MG63 (cell line): ENCODE data around the gene ZFP1. TPM values are rescaled to one million over a fixed set of nuclear protein-coding genes. Genes with fewer than 3 reads are reported as not detected.
"Not testable (repeated sequence)": the region's sequence is repeated elsewhere in the genome, so short reads cannot be mapped to it uniquely, and the experiment has no call there.

ENCODE experiments used
- DNase-seq: peaks from one replicate; pipeline ENCODE4 v3.0.0-alpha.2; 2020
- H3K27me3 ChIP-seq: fragments of 250-450 bp; sonication (Bioruptor Pico); 2 replicates; pipeline ENCODE4 v1.5.1; 2020; ENCODE audit warnings: mild to moderate bottlenecking, moderate library complexity
- H3K36me3 ChIP-seq: fragments of 250-450 bp; sonication (Bioruptor Pico); 2 replicates; pipeline ENCODE4 v1.5.1; 2020; ENCODE audit warnings: mild to moderate bottlenecking, moderate library complexity
- H3K4me3 ChIP-seq: fragments of 250-450 bp; sonication (Bioruptor Pico); 2 replicates; pipeline ENCODE4 v1.5.1; 2020; ENCODE audit warnings: mild to moderate bottlenecking, moderate library complexity
- H3K9me3 ChIP-seq: fragments of 250-450 bp; sonication (Bioruptor Pico); 2 replicates; pipeline ENCODE4 v1.5.1; 2020; ENCODE audit warnings: mild to moderate bottlenecking, moderate library complexity
- total RNA-seq: library from RNA; depleted of rRNA; stranded (reverse); fragments of >200 nt; shearing (Covaris generic); gene quantifications from 2 replicates; pipeline ENCODE4 v1.2.3, GENCODE V29; 2014; ENCODE audit warnings: low replicate concordance

The ZFP1 gene
- total RNA-seq, 1 experiment from 2014 or later, result 4.0 TPM

GRCh38 chr16:75205438-75205837, 57.1 kb downstream of the ZFP1 start:
- not testable (repeated sequence) for DNase-seq, H3K4me3 ChIP-seq, H3K27me3 ChIP-seq, H3K36me3 ChIP-seq, H3K9me3 ChIP-seq

- not testable (repeated sequence) for DNase-seq, H3K4me3 ChIP-seq, H3K36me3 ChIP-seq, H3K9me3 ChIP-seq, H3K27me3 ChIP-seq
Measured at GRCh38 chr16:75205961-75206748, 57.8 kb downstream of the ZFP1 start.

- DNase-seq, result no peak
- H3K36me3 ChIP-seq, result no peaks in the 10 kb centered on the region
- H3K9me3 ChIP-seq, result no peaks in the 10 kb centered on the region
- H3K27me3 ChIP-seq, result no peaks in the 10 kb centered on the region
- no peak within 1 kb of the TSS for H3K4me3 ChIP-seq
Measured at GRCh38 chr16:75206749-75207451, 58.6 kb downstream of the ZFP1 start, which contains the start of gene CTRB2. Gene CTRB2 (minus strand): TSS chr16:75207161. CDS start chr16:75207141, 20 bp downstream.

- Histone ChIP-seq H3K9me3 (no peaks in the 10 kb centered on the region), H3K4me3 (no peak overlapping the region), H3K36me3 (no peaks in the 10 kb centered on the region), H3K27me3 (no peaks in the 10 kb centered on the region)
- no peak for DNase-seq
Measured at GRCh38 chr16:75207831-75208230, 59.5 kb downstream of the ZFP1 start.

GRCh38 chr16:75208242-75208825, 60.0 kb downstream of the ZFP1 start:
- Histone ChIP-seq H3K4me3 (no peak overlapping the region), H3K9me3 (no peaks in the 10 kb centered on the region), H3K27me3 (no peaks in the 10 kb centered on the region), H3K36me3 (no peaks in the 10 kb centered on the region)
- DNase-seq, result no peak

GRCh38 chr16:75208861-75209505, 60.7 kb downstream of the ZFP1 start:
- no peak for DNase-seq
- Histone ChIP-seq H3K9me3 (no peaks in the 10 kb centered on the region), H3K36me3 (no peaks in the 10 kb centered on the region), H3K27me3 (no peaks in the 10 kb centered on the region), H3K4me3 (no peak overlapping the region)

GRCh38 chr16:75209514-75209913, 61.2 kb downstream of the ZFP1 start:
- DNase-seq, H3K27me3 ChIP-seq, H3K4me3 ChIP-seq, H3K36me3 ChIP-seq, H3K9me3 ChIP-seq: not testable (repeated sequence)

GRCh38 chr16:75209944-75210343, 61.6 kb downstream of the ZFP1 start:
- Histone ChIP-seq H3K27me3 (no peaks in the 10 kb centered on the region), H3K36me3 (no peaks in the 10 kb centered on the region), H3K9me3 (no peaks in the 10 kb centered on the region), H3K4me3 (no peak overlapping the region)
- DNase-seq, result no peak

- not testable (repeated sequence) for H3K27me3 ChIP-seq, H3K9me3 ChIP-seq, H3K4me3 ChIP-seq, DNase-seq, H3K36me3 ChIP-seq
Measured at GRCh38 chr16:75211286-75211685, 63.0 kb downstream of the ZFP1 start.

GRCh38 chr16:75216127-75216526, 67.8 kb downstream of the ZFP1 start:
- DNase-seq, result no peak

GRCh38 chr16:75216576-75216975, 68.3 kb downstream of the ZFP1 start:
- Histone ChIP-seq H3K9me3 (no peaks in the 10 kb centered on the region), H3K36me3 (no peaks in the 10 kb centered on the region), H3K4me3 (no peak overlapping the region), H3K27me3 (no peaks in the 10 kb centered on the region)
- no peak for DNase-seq

More at GRCh38 chr16:75216127-75216526, 67.8 kb downstream of the ZFP1 start:
- no peaks in the 10 kb centered on the region for H3K27me3 ChIP-seq
- H3K4me3 ChIP-seq, result no peak overlapping the region
- no peaks in the 10 kb centered on the region for H3K36me3 ChIP-seq
- no peaks in the 10 kb centered on the region for H3K9me3 ChIP-seq

GRCh38 chr16:75217389-75217851, 69.1 kb downstream of the ZFP1 start:
- Histone ChIP-seq H3K27me3 (no peaks in the 10 kb centered on the region), H3K9me3 (no peaks in the 10 kb centered on the region)

GRCh38 chr16:75218256-75219076, 70.1 kb downstream of the ZFP1 start, which contains the start of gene CTRB1:
Gene CTRB1 (plus strand): TSS chr16:75218988. CDS start chr16:75219008, 20 bp downstream.
- no peaks in the 10 kb centered on the region for H3K36me3 ChIP-seq
- H3K27me3 ChIP-seq, result no peaks in the 10 kb centered on the region
- no peak within 1 kb of the TSS for H3K4me3 ChIP-seq
- no peak for DNase-seq
- H3K9me3 ChIP-seq, result no peaks in the 10 kb centered on the region

More at GRCh38 chr16:75217389-75217851, 69.1 kb downstream of the ZFP1 start:
- no peaks in the 10 kb centered on the region for H3K36me3 ChIP-seq
- no peak overlapping the region for H3K4me3 ChIP-seq
- no peak for DNase-seq

GRCh38 chr16:75219088-75219487, 70.8 kb downstream of the ZFP1 start:
- DNase-seq, result no peak

GRCh38 chr16:75219838-75220237, 71.5 kb downstream of the ZFP1 start:
- Histone ChIP-seq H3K4me3 (no peak overlapping the region), H3K36me3 (no peaks in the 10 kb centered on the region), H3K9me3 (no peaks in the 10 kb centered on the region), H3K27me3 (no peaks in the 10 kb centered on the region)
- DNase-seq, result no peak

More at GRCh38 chr16:75219088-75219487, 70.8 kb downstream of the ZFP1 start:
- Histone ChIP-seq H3K27me3 (no peaks in the 10 kb centered on the region), H3K36me3 (no peaks in the 10 kb centered on the region), H3K9me3 (no peaks in the 10 kb centered on the region), H3K4me3 (no peak overlapping the region)
